Neural progenitor cell (in vitro differentiated cells): Measurements from ENCODE around the gene PUDP.

Experiments used
- EZH2 ChIP-seq: fragments of 200-600 bp; sonication (generic); IDR thresholded peaks from 2 replicates; pipeline ENCODE4 v1.6.1; 2017; ENCODE audit warnings: antibody characterized with exemption, mild to moderate bottlenecking, moderate library complexity
- EZH2phosphoT487 ChIP-seq: fragments of 200-600 bp; sonication (generic); IDR thresholded peaks from 2 replicates; pipeline ENCODE4 v1.6.1; 2017; ENCODE audit warnings: antibody characterized with exemption
- TF ChIP-seq, protein P1 (sequence below): fragments of 200-600 bp; sonication (generic); IDR thresholded peaks from 2 replicates; pipeline ENCODE4 v1.5.1; 2017; ENCODE audit warnings: antibody characterized with exemption, mild to moderate bottlenecking

DNA sequence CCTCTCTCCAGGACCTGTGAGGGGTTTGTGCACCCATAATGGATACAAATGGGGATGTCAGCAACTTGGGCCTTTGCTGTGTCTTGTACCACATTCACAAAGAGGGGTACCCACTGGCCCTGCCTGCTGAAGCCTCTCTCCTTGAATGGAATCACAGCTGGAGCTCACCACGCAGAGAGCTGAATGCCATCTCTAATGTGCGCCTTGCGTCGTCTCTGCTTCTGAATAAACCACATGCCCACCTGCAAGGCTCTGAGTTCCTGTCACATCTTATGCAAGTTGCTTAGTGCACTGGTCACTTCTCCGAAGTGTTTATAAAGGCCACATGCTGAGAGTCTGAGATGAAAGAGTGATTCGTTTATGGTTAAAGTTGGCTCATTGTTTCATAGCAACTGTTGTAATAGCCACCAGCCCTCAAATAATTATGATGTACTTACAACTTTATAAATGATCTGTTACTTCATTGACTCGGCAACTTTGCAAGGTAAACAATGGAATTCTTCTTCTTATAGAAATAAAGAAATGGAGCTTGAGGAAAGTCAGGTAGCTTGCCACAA lies 6.2 kb upstream of the PUDP start:
- TF ChIP-seq, protein P1, sequence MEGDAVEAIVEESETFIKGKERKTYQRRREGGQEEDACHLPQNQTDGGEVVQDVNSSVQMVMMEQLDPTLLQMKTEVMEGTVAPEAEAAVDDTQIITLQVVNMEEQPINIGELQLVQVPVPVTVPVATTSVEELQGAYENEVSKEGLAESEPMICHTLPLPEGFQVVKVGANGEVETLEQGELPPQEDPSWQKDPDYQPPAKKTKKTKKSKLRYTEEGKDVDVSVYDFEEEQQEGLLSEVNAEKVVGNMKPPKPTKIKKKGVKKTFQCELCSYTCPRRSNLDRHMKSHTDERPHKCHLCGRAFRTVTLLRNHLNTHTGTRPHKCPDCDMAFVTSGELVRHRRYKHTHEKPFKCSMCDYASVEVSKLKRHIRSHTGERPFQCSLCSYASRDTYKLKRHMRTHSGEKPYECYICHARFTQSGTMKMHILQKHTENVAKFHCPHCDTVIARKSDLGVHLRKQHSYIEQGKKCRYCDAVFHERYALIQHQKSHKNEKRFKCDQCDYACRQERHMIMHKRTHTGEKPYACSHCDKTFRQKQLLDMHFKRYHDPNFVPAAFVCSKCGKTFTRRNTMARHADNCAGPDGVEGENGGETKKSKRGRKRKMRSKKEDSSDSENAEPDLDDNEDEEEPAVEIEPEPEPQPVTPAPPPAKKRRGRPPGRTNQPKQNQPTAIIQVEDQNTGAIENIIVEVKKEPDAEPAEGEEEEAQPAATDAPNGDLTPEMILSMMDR, result no peak
- no peak for TF ChIP-seq EZH2
- TF ChIP-seq EZH2phosphoT487, result no peak
